HepG2 (cell line): ENCODE results near the gene SIRT7. TPM values are rescaled to one million over a fixed set of nuclear protein-coding genes. Genes with fewer than 3 reads are reported as not detected.

Experiments
- HIVEP1 ChIP-seq: sonication (generic); formaldehyde crosslinking; IDR thresholded peaks from 2 replicates; pipeline ENCODE4 v1.4.0; 2020; ENCODE audit warnings: mild to moderate bottlenecking, missing genetic modification reagents
- HNRNPLL ChIP-seq: fragments of 200-400 bp; formaldehyde crosslinking; IDR thresholded peaks from 2 replicates; pipeline ENCODE4 v1.6.1; 2017; ENCODE audit warnings: mild to moderate bottlenecking, low read depth, low read length; ENCODE audit not compliant: poor library complexity, severe bottlenecking
- HOXA9 ChIP-seq: sonication (generic); formaldehyde crosslinking; IDR thresholded peaks from 2 replicates; pipeline ENCODE4 v1.8.1; 2022; ENCODE audit warnings: missing genetic modification reagents, mild to moderate bottlenecking, moderate library complexity, borderline replicate concordance
- KDM1A ChIP-seq: IDR thresholded peaks from 2 replicates; pipeline ENCODE4 v1.6.1; 2016; ENCODE audit warnings: missing compliant biosample characterization
- MAZ ChIP-seq, 2 experiments: sonication (generic) in 1 of 2; formaldehyde crosslinking in 1 of 2; IDR thresholded peaks; 2 replicates each; pipeline versions ENCODE4 v1.5.0 to v1.6.1; 2012 to 2020; ENCODE audit warnings: low read depth in 2 of 2, mild to moderate bottlenecking in 2 of 2, borderline replicate concordance in 1 of 2, improper control_type of control experiment in 1 of 2, low read length in 1 of 2, missing genetic modification reagents in 1 of 2, moderate library complexity in 1 of 2
- MYC ChIP-seq: sonication (generic); formaldehyde crosslinking; IDR thresholded peaks from 2 replicates; pipeline ENCODE4 v1.9.0; 2021; ENCODE audit warnings: missing genetic modification reagents, borderline replicate concordance
- NBN ChIP-seq: fragments of 450-650 bp; conservative IDR thresholded peaks from 2 replicates; pipeline ENCODE4 v1.6.1; 2017
- NR3C1 ChIP-seq: sonication (generic); formaldehyde crosslinking; IDR thresholded peaks from 2 replicates; pipeline ENCODE4 v1.4.0; 2020; ENCODE audit warnings: missing genetic modification reagents
- PAWR ChIP-seq: sonication (generic); formaldehyde crosslinking; IDR thresholded peaks from 2 replicates; pipeline ENCODE4 v1.4.0; 2020; ENCODE audit warnings: missing genetic modification reagents, mild to moderate bottlenecking, borderline replicate concordance
- ZNF609 ChIP-seq: sonication (generic); formaldehyde crosslinking; IDR thresholded peaks from 2 replicates; pipeline ENCODE4 v1.4.0; 2020; ENCODE audit warnings: mild to moderate bottlenecking, missing genetic modification reagents, borderline replicate concordance
- polyA plus RNA-seq, 8 experiments: library from polyadenylated mRNA; depleted of rRNA in 3 of 8; stranded (reverse) in 7 of 8; unstranded in 1 of 8; fragments of >200 nt; fragmentation: Illumina TruSeq in 4 of 8; extraction: Trizol in 4 of 8; gene quantifications; 2 replicates each; pipeline versions ENCODE4 v1.2.1 to v1.2.3, GENCODE V29; 2011 to 2016; ENCODE audit warnings: low read depth in 4 of 8, missing spikeins in 1 of 8, mixed read lengths in 1 of 8; ENCODE audit not compliant: insufficient read depth in 1 of 8
- total RNA-seq, 5 experiments: library from RNA; depleted of rRNA; stranded (reverse); fragments of >200 nt; fragmentation: Illumina TruSeq; extraction: Trizol; gene quantifications; 2 replicates each; pipeline ENCODE4 v1.2.3, GENCODE V29; 2016; ENCODE audit warnings: low read depth in 1 of 5
- TF ChIP-seq, protein P1 (sequence below): sonication (generic); formaldehyde crosslinking; IDR thresholded peaks from 2 replicates; pipeline ENCODE4 v1.5.1; 2020; ENCODE audit warnings: mild to moderate bottlenecking, missing genetic modification reagents, moderate library complexity
- TF ChIP-seq, protein P2 (sequence below): sonication (generic); formaldehyde crosslinking; IDR thresholded peaks from 2 replicates; pipeline ENCODE4 v1.4.0; 2020; ENCODE audit warnings: low read depth, mild to moderate bottlenecking, missing genetic modification reagents
- TF ChIP-seq, protein P3 (sequence below): sonication (generic); formaldehyde crosslinking; conservative IDR thresholded peaks from 2 replicates; pipeline ENCODE4 v1.4.0; 2020; ENCODE audit warnings: missing genetic modification reagents

SIRT7 gene
- total and polyA plus RNA-seq, 2 of the 13 experiments (the other 11 are each of a cell fraction or from before 2014, with no cell fraction given): 8.3 to 24.8 TPM

DNA sequence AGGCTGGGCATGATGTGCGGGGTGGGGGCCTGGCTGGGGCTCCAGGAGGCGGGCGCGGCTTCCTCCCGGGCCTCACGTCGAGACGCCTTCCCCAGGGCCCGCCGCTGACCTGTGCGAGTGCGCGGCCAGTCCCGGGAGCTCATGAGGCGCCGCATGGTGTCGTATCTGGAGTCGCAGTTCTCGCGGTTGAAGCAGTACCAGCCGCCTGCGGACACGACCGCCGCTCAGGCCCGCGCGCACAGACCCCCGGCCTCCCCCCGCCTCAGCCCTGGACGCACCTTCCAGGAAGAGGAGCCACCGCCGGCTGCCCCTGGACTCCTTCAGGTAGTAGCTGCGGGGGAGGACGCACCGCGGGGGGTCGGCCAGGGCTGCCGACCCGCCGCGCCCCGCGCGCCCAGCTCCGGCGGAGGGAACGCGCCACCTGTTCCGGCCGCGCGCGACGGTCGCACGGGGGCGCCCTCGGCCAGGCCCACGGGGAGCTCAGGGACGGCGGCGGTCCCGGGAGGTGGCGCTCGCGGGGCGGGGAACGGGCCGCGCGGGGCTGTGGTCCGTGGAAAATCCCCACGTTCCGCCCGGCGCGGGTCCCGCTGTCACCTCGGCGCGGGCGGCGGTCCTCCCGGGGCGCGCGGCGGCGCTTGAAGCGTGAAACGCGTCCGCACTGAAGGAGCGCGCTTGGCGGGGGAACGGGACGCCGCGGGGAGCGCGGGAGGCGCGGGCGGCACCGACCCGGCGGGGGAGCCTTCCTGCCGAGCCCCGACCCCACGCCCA, 41.6 kb upstream of the SIRT7 start (continued):
- TF ChIP-seq, protein P1, sequence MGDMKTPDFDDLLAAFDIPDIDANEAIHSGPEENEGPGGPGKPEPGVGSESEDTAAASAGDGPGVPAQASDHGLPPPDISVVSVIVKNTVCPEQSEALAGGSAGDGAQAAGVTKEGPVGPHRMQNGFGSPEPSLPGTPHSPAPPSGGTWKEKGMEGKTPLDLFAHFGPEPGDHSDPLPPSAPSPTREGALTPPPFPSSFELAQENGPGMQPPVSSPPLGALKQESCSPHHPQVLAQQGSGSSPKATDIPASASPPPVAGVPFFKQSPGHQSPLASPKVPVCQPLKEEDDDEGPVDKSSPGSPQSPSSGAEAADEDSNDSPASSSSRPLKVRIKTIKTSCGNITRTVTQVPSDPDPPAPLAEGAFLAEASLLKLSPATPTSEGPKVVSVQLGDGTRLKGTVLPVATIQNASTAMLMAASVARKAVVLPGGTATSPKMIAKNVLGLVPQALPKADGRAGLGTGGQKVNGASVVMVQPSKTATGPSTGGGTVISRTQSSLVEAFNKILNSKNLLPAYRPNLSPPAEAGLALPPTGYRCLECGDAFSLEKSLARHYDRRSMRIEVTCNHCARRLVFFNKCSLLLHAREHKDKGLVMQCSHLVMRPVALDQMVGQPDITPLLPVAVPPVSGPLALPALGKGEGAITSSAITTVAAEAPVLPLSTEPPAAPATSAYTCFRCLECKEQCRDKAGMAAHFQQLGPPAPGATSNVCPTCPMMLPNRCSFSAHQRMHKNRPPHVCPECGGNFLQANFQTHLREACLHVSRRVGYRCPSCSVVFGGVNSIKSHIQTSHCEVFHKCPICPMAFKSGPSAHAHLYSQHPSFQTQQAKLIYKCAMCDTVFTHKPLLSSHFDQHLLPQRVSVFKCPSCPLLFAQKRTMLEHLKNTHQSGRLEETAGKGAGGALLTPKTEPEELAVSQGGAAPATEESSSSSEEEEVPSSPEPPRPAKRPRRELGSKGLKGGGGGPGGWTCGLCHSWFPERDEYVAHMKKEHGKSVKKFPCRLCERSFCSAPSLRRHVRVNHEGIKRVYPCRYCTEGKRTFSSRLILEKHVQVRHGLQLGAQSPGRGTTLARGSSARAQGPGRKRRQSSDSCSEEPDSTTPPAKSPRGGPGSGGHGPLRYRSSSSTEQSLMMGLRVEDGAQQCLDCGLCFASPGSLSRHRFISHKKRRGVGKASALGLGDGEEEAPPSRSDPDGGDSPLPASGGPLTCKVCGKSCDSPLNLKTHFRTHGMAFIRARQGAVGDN (CRISPR knock-in tag): peak; percentile 73
- TF ChIP-seq, protein P2, sequence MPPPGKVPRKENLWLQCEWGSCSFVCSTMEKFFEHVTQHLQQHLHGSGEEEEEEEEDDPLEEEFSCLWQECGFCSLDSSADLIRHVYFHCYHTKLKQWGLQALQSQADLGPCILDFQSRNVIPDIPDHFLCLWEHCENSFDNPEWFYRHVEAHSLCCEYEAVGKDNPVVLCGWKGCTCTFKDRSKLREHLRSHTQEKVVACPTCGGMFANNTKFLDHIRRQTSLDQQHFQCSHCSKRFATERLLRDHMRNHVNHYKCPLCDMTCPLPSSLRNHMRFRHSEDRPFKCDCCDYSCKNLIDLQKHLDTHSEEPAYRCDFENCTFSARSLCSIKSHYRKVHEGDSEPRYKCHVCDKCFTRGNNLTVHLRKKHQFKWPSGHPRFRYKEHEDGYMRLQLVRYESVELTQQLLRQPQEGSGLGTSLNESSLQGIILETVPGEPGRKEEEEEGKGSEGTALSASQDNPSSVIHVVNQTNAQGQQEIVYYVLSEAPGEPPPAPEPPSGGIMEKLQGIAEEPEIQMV: 0 out of 2 replicates have a peak, but pooled peaks have one; percentile 29
- TF ChIP-seq PAWR (CRISPR knock-in tag): no peak
- TF ChIP-seq HNRNPLL: peak; percentile 11
- TF ChIP-seq ZNF609 (CRISPR knock-in tag): peak; percentile 28; the same call in 1 of the 2 replicates
- peak; percentile 68 for TF ChIP-seq HOXA9 (CRISPR knock-in tag)
- peak; percentile 49; the same call in 1 of the 2 replicates for TF ChIP-seq HIVEP1 (CRISPR knock-in tag)
- TF ChIP-seq NBN: no peak
- TF ChIP-seq MAZ (IDR thresholded peaks at IDR 0.05; ENCODE audit: borderline replicate concordance, low read depth, low read length): no peak
- peak; percentile 94 for TF ChIP-seq MAZ (CRISPR knock-in tag; IDR thresholded peaks at IDR 0.05; ENCODE audit: low read depth)
- TF ChIP-seq MYC: 0 out of 2 replicates have a peak, but pooled peaks have one; percentile 40
- TF ChIP-seq, protein P3, sequence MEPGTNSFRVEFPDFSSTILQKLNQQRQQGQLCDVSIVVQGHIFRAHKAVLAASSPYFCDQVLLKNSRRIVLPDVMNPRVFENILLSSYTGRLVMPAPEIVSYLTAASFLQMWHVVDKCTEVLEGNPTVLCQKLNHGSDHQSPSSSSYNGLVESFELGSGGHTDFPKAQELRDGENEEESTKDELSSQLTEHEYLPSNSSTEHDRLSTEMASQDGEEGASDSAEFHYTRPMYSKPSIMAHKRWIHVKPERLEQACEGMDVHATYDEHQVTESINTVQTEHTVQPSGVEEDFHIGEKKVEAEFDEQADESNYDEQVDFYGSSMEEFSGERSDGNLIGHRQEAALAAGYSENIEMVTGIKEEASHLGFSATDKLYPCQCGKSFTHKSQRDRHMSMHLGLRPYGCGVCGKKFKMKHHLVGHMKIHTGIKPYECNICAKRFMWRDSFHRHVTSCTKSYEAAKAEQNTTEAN: 0 out of 2 replicates have a peak, but pooled peaks have one; percentile 34
- TF ChIP-seq KDM1A (CRISPR knock-in tag): no peak
- TF ChIP-seq NR3C1: no peak
